ENCODE results near the gene HDAC10. TPM values are rescaled to one million over a fixed set of nuclear protein-coding genes. Genes with fewer than 3 reads are reported as not detected.

The HDAC10 gene
- polyA plus RNA-seq, 1 of the 3 experiments (the other 2 are of a cell fraction): 51.9 TPM

GRCh38 chr22:50283821-50284220 lies 32.8 kb upstream of the HDAC10 start:
- peaks cover 0 to 9% of the 10 kb centered on the region in 2 experiments; a peak in 1 of 4 replicates for H3K4me1 ChIP-seq (ENCODE audit: control insufficient read depth in 1 of 2, insufficient read depth in 2 of 2, low read depth in 1 of 2, low read length in 1 of 2)
- H3K36me3 ChIP-seq (replicated peaks in 1 of 2; ENCODE audit: control insufficient read depth in 1 of 2, insufficient read depth in 2 of 2, low read length in 1 of 2): peaks cover 11 to 76% of the 10 kb centered on the region in 2 experiments
- H3F3A ChIP-seq (replicated peaks; ENCODE audit: insufficient read depth): no peaks in the 10 kb centered on the region
- H3K9me3 ChIP-seq: no peaks in the 10 kb centered on the region
- peaks cover 32% of the 10 kb centered on the region for H4K20me1 ChIP-seq (ENCODE audit: insufficient read depth)
- no peak for DNase-seq
- no peak overlapping the region for H2AFZ ChIP-seq (ENCODE audit: low read depth)
- H3K4me2 ChIP-seq: no peak overlapping the region
- no peak overlapping the region for H3K27ac ChIP-seq (ENCODE audit: low read depth in 2 of 2, low read length in 1 of 2)
- ChIA-PET POLR2A (no interaction called here), CTCF (interaction anchor here (1.2 kb wide), 1 partner anchor 8 kb away, joined by 7 read pairs; no protein-coding TSS in a partner anchor)
- no peak overlapping the region for H3K4me3 ChIP-seq (ENCODE audit: low read depth in 2 of 2, low read length in 1 of 2)
- TF ChIP-seq NFIC (IDR thresholded peaks at IDR 0.05; ENCODE audit: borderline replicate concordance) (no peak), MXI1 (IDR thresholded peaks at IDR 0.05; ENCODE audit: low read depth, low read length) (no peak), MAX (IDR thresholded peaks at IDR 0.05; ENCODE audit: low read depth) (no peak), FOXM1 (IDR thresholded peaks at IDR 0.05; ENCODE audit: low read depth) (no peak), TCF12 (IDR thresholded peaks at IDR 0.05) (no peak), CTCF (IDR thresholded peaks at IDR 0.05) (no peak), USF1 (IDR thresholded peaks at IDR 0.05; ENCODE audit: borderline replicate concordance, low read depth) (no peak), NRF1 (IDR thresholded peaks at IDR 0.05; ENCODE audit: low read depth, low read length) (no peak), PBX3 (IDR thresholded peaks at IDR 0.05) (no peak), EZH2phosphoT487 (IDR thresholded peaks at IDR 0.05; ENCODE audit: borderline replicate concordance, low read depth) (no peak), RXRA (IDR thresholded peaks at IDR 0.05; ENCODE audit: borderline replicate concordance, low read depth) (no peak)
- no peaks in the 10 kb centered on the region for H3K27me3 ChIP-seq (ENCODE audit: insufficient read depth)
- peaks cover 24% of the 10 kb centered on the region; the same call in 1 of the 2 replicates for H3K79me2 ChIP-seq (ENCODE audit: insufficient read depth)
- 98% methylated on average over 9 of the region's 30 CpGs for WGBS (ENCODE audit: low lambda C conversion rate)
- H3K9me2 ChIP-seq: no peaks in the 10 kb centered on the region
- H3K9ac ChIP-seq: no peak overlapping the region

GRCh38 chr22:50282361-50283155 lies 31.5 kb upstream of the HDAC10 start:
- Histone ChIP-seq H3K27me3 (ENCODE audit: insufficient read depth) (no peaks in the 10 kb centered on the region), H3K9ac (no peak overlapping the region), H3K36me3 (replicated peaks in 1 of 2; ENCODE audit: control insufficient read depth in 1 of 2, insufficient read depth in 2 of 2, low read length in 1 of 2) (peaks cover 15 to 76% of the 10 kb centered on the region in 2 experiments), H3K4me1 (ENCODE audit: control insufficient read depth in 1 of 2, insufficient read depth in 2 of 2, low read depth in 1 of 2, low read length in 1 of 2) (peaks cover 0 to 9% of the 10 kb centered on the region in 2 experiments; a peak in 1 of 4 replicates), H4K20me1 (ENCODE audit: insufficient read depth) (peaks cover 20% of the 10 kb centered on the region), H3K27ac (ENCODE audit: low read depth in 2 of 2, low read length in 1 of 2) (no peak overlapping the region; a peak in 1 of 4 replicates), H3K4me3 (ENCODE audit: low read depth in 2 of 2, low read length in 1 of 2) (no peak overlapping the region), H3K9me2 (no peaks in the 10 kb centered on the region), H3K79me2 (ENCODE audit: insufficient read depth) (peaks cover 13% of the 10 kb centered on the region; the same call in 1 of the 2 replicates), H2AFZ (ENCODE audit: low read depth) (no peak overlapping the region), H3F3A (replicated peaks; ENCODE audit: insufficient read depth) (no peaks in the 10 kb centered on the region), H3K4me2 (peak overlapping the region; percentile 55; the same call in 1 of the 2 replicates), H3K9me3 (no peaks in the 10 kb centered on the region)
- ChIA-PET CTCF (interaction anchor here (1.2 to 1.8 kb wide), 2 partner anchors 9 to 44 kb away, joined by 4 read pairs; no protein-coding TSS in a partner anchor), POLR2A (no interaction called here)
- DNase-seq: no peak
- WGBS (ENCODE audit: low lambda C conversion rate): 76% methylated on average over 26 of the region's 45 CpGs
- TF ChIP-seq TEAD4 (IDR thresholded peaks at IDR 0.05; ENCODE audit: borderline replicate concordance, insufficient read depth) (peak; percentile 72; the same call in 1 of the 2 replicates), RAD21 (IDR thresholded peaks at IDR 0.05; ENCODE audit: low read length) (no peak), MXI1 (IDR thresholded peaks at IDR 0.05; ENCODE audit: low read depth, low read length) (no peak), TAF1 (IDR thresholded peaks at IDR 0.05; ENCODE audit: borderline replicate concordance, low read depth, low read length) (0 out of 2 replicates have a peak, but pooled peaks have one; percentile 14), EP300 (IDR thresholded peaks at IDR 0.05; ENCODE audit: borderline replicate concordance in 1 of 2, low read depth in 1 of 2, low read length in 1 of 2) (peak in 1 of 2 experiments; percentile 60; a peak in 1 of 4 replicates), NFIC (IDR thresholded peaks at IDR 0.05; ENCODE audit: borderline replicate concordance) (no peak), GABPA (IDR thresholded peaks at IDR 0.05; ENCODE audit: low read depth) (0 out of 2 replicates have a peak, but pooled peaks have one; percentile 47), REST (IDR thresholded peaks at IDR 0.05; ENCODE audit: low read depth, low read length) (peak; percentile 27; the same call in 1 of the 2 replicates)
